ENCODE measurements around the gene DDX19B. TPM values are rescaled to one million over a fixed set of nuclear protein-coding genes. Genes with fewer than 3 reads are reported as not detected.

DDX19B gene
- total RNA-seq, 2 donors from 2014 or later: 28.7 to 31.2 TPM

- Mint-ChIP-seq H3K27ac (peak overlapping the region; percentile 83), H3K27me3 (no peaks in the 10 kb centered on the region), H3K4me3 (peak overlapping the region; percentile 97), H3K36me3 (ENCODE audit: low read depth) (peaks cover 3% of the 10 kb centered on the region), H3K4me1 (peaks cover 13% of the 10 kb centered on the region)
- H3K9me3 ChIP-seq (ENCODE audit: control insufficient read depth, low read length, poor library complexity, severe bottlenecking): no peaks in the 10 kb centered on the region
- DNase-seq: peak; percentile 24 to 46 (median 42)
- ATAC-seq: peak; percentile 23
Measured at GRCh38 chr16:70380248-70380918, 81.4 kb downstream of the DDX19B start.

GRCh38 chr16:70380919-70381603 is 82.1 kb downstream of the DDX19B start:
- no peaks in the 10 kb centered on the region for H3K9me3 ChIP-seq (ENCODE audit: control insufficient read depth, low read length, poor library complexity, severe bottlenecking)
- peaks cover 3% of the 10 kb centered on the region for H3K36me3 Mint-ChIP-seq (ENCODE audit: low read depth)
- H3K4me3 Mint-ChIP-seq: peak overlapping the region; percentile 97
- DNase-seq: peak; percentile 86 to 93 (median 88)
- H3K4me1 Mint-ChIP-seq: peaks cover 13% of the 10 kb centered on the region
- ATAC-seq: peak; percentile 95
- no peaks in the 10 kb centered on the region for H3K27me3 Mint-ChIP-seq
- H3K27ac Mint-ChIP-seq: peak overlapping the region; percentile 83

DNA sequence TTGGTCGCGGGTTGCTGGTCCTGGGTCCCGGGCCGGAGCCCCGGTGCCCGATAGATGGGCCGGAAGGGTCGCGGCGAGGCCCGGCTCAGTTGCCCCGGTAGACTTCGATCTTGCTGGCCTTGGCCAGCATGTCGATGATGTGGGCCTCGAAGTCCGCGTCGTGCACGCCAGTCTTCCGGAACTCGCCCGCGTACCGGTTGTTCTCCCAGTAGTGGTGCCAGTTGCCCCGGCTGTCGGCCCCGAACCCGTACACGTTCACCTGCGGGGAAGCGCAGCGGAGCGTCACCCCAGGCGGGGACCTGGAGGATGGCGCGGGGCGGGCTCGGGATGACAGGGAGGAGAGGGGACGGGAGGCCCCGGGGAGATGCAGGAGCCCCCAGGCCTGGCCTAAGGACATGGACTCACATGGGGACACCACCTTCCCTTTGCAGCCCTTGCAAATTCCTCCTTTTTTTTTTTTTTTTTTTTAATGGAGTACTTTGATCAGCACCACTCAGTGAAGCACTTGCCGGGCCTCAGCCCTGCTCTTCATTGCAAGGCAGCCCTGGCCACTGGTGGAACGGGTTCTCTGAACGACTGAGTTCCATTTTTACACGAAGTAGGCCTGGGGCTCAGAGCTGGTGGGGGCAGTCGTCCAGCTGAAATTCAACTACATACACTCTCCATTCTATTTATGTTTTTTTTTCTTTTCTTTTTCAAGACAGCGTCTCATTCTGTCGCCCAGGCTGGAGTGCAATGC is 82.8 kb downstream of the DDX19B start:
- Mint-ChIP-seq H3K27me3 (no peaks in the 10 kb centered on the region), H3K4me1 (peaks cover 13% of the 10 kb centered on the region), H3K36me3 (ENCODE audit: low read depth) (peaks cover 3% of the 10 kb centered on the region), H3K27ac (peak overlapping the region; percentile 83), H3K4me3 (peak overlapping the region; percentile 97)
- DNase-seq (no peak), ATAC-seq (peak; percentile 26)
- no peaks in the 10 kb centered on the region for H3K9me3 ChIP-seq (ENCODE audit: control insufficient read depth, low read length, poor library complexity, severe bottlenecking)

DNA sequence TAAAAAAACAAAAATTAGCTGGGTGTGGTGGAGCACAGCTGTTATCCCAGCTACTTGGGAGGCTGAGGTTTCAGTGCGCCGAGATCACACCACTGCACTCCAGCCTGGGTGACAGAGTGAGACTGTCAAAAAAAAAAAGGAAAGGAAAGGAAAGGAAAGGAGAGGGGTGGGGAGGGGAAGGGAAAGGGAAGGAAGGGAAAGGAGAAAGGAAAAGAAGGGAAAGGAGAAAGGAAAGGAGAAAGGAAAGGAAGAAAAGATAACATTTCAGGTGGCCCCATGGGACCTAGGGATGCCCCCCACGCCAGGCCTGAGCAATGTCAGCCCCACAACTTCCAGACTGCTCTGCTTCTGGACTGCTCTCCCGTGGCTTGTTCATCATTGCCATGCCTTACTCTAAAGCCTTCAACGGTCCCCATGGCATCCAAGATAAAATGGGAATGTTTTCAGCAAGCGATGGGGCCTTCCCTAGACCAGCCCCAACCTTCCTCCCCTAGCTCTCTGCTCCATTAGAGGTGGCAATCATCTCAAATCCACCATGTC is 84.5 kb downstream of the DDX19B start:
- peaks cover 9% of the 10 kb centered on the region for H3K4me1 Mint-ChIP-seq
- peak overlapping the region; percentile 43 for H3K4me3 Mint-ChIP-seq
- H3K27me3 Mint-ChIP-seq: no peaks in the 10 kb centered on the region
- H3K9me3 ChIP-seq (ENCODE audit: control insufficient read depth, low read length, poor library complexity, severe bottlenecking): no peaks in the 10 kb centered on the region
- no peak for ATAC-seq
- no peak for DNase-seq
- peaks cover 5% of the 10 kb centered on the region for H3K36me3 Mint-ChIP-seq (ENCODE audit: low read depth)
- H3K27ac Mint-ChIP-seq: no peak overlapping the region

Other genes starting within 250 kb of the DDX19B start
- 10 to 100 TPM; 35.0 to 35.6 TPM for gene PDPR, start 184.9 kb upstream of the DDX19B start, total RNA-seq
- gene CLEC18C, start 125.4 kb upstream of the DDX19B start, total RNA-seq: 1 to 10 TPM in 1 of 2 donors, under 1 TPM in 1; 0.44 to 1.3 TPM
- gene EXOSC6, start 47.2 kb upstream of the DDX19B start, total RNA-seq: 10 to 100 TPM; 27.4 to 31.6 TPM
- gene AARS1, start 9.7 kb upstream of the DDX19B start, total RNA-seq: 10 to 100 TPM; 14.7 to 20.6 TPM
- 10 to 100 TPM; 49.3 to 51.8 TPM for gene DDX19A, start 47.7 kb downstream of the DDX19B start, total RNA-seq
- gene ST3GAL2, start 139.9 kb downstream of the DDX19B start, total RNA-seq: 10 to 100 TPM; 11.8 to 14.4 TPM
- 10 to 100 TPM; 27.1 to 27.7 TPM for gene FCSK, start 155.4 kb downstream of the DDX19B start, total RNA-seq
- 10 to 100 TPM; 26.3 to 54.0 TPM for gene COG4, start 224.4 kb downstream of the DDX19B start, total RNA-seq
- 100 to 1,000 TPM; 163 to 182 TPM for gene SF3B3, start 224.6 kb downstream of the DDX19B start, total RNA-seq

Data from T-helper 17 cell (primary cell).